Spleen (tissue), 11 donors: ENCODE measurements around the gene SPRN. TPM values are rescaled to one million over a fixed set of nuclear protein-coding genes. Genes with fewer than 3 reads are reported as not detected.

ENCODE experiments used
- DNase-seq: peaks from one replicate; pipeline ENCODE4 v3.0.0-alpha.2; 2020
- H3K27ac ChIP-seq, 8 donors: fragments of 200-600 bp; sonication (generic) in 7 of 8; 1 replicate in 4 of 8; 2 replicates in 4 of 8; pipeline versions ENCODE4 v1.5.0 to v1.8.0; 2016 to 2021; ENCODE audit warnings: inconsistent platforms in 4 of 8, mild to moderate bottlenecking in 4 of 8, moderate library complexity in 1 of 8
- H3K27me3 ChIP-seq, 7 donors: fragments of 200-600 bp; sonication (generic) in 6 of 7; replicated peaks in 1 of 7; 1 replicate in 4 of 7; 2 replicates in 3 of 7; pipeline versions ENCODE4 v1.5.0 to v1.8.0; 2016 to 2021; ENCODE audit warnings: inconsistent platforms in 3 of 7, mild to moderate bottlenecking in 1 of 7
- H3K36me3 ChIP-seq, 6 donors: fragments of 200-600 bp; sonication (generic) in 5 of 6; 1 replicate in 4 of 6; 2 replicates in 2 of 6; pipeline versions ENCODE4 v1.5.0 to v1.8.0; 2016 to 2021; ENCODE audit warnings: inconsistent platforms in 2 of 6
- H3K4me1 ChIP-seq, 6 donors: fragments of 200-600 bp; sonication (generic) in 5 of 6; 1 replicate in 3 of 6; 2 replicates in 3 of 6; pipeline versions ENCODE4 v1.5.0 to v1.8.0; 2016 to 2021; ENCODE audit warnings: inconsistent platforms in 3 of 6
- H3K4me3 ChIP-seq, 8 donors: fragments of 200-600 bp; sonication (generic) in 7 of 8; 1 replicate in 4 of 8; 2 replicates in 4 of 8; pipeline versions ENCODE4 v1.5.0 to v1.8.0; 2016 to 2021; ENCODE audit warnings: inconsistent platforms in 4 of 8, mild to moderate bottlenecking in 4 of 8, moderate library complexity in 2 of 8
- H3K9me3 ChIP-seq, 8 donors: fragments of 200-600 bp; sonication (generic) in 7 of 8; 1 replicate in 4 of 8; 2 replicates in 4 of 8; pipeline versions ENCODE4 v1.5.0 to v1.8.0; 2016 to 2021; ENCODE audit warnings: inconsistent platforms in 4 of 8
- POLR2A ChIP-seq, 3 donors: fragments of 450-650 bp; IDR thresholded peaks; one replicate each; pipeline ENCODE4 v1.5.1; 2017; ENCODE audit warnings: antibody characterized with exemption in 3 of 3, mild to moderate bottlenecking in 1 of 3
- POLR2AphosphoS5 ChIP-seq, 3 donors: sonication (generic); formaldehyde crosslinking; IDR thresholded peaks; one replicate each; pipeline ENCODE4 v1.5.1; 2017; ENCODE audit warnings: antibody characterized with exemption in 3 of 3
- WGBS, 5 donors: extraction: QIAGEN DNeasy Blood & Tissue Kit in 3 of 5; methylation state at CpG; one replicate each; pipeline versions ENCODE4 v1.1.5 to v1.1.7; 2013 to 2018; 5-methylcytosine and 5-hydroxymethylcytosine counted together
- intact Hi-C: fragments of 100-400 bp; cut with DNase I; formaldehyde crosslinking; loops from one replicate; pipeline ENCODE4 v1.15.0; 2023; ENCODE audit warnings: low total_unique reads
- polyA plus RNA-seq, 3 donors: library from polyadenylated mRNA; stranded (reverse); fragments of 200-250 nt; gene quantifications; one replicate each; pipeline ENCODE4 v1.2.1, GENCODE V29; 2013
- total RNA-seq, 7 donors: library from RNA; depleted of rRNA in 3 of 7; stranded (reverse); fragments of >200 nt in 3 of 7; fragmentation: NEBNext Ultra II Directional in 4 of 7; extraction: Animal tissue kit (Norgen Biotek cat#: 25700) in 4 of 7; gene quantifications; one replicate each; pipeline versions ENCODE4 v1.1.0 to v1.2.1, GENCODE V29; 2016 to 2021
- TF ChIP-seq, protein P1 (sequence below), 11 experiments: fragments of 200-600 bp in 7 of 11; fragments of 450-650 bp in 4 of 11; sonication (generic) in 4 of 11; IDR thresholded peaks in 8 of 11; conservative IDR thresholded peaks in 3 of 11; 1 replicate in 7 of 11; 2 replicates in 4 of 11; pipeline versions ENCODE4 v1.4.0 to v1.8.0; 2016 to 2021; ENCODE audit warnings: antibody characterized with exemption in 11 of 11, inconsistent platforms in 4 of 11, mild to moderate bottlenecking in 1 of 11
- donor health status: healthy with polysubstance abuse.
- donor health status: DM: no; HTN: no; CAD: no; lungs with moderate emphysema.
- donor health status: DM: no; HTN: no; CAD: no.
- donor health status: Bipolar disorder and iron deficiency.
- donor health status: healthy.
- donor health status: DM: no; HTN: no; CAD: no.
- donor health status: DM: yes; HTN: yes; CAD: no.

The SPRN gene
- total and polyA plus RNA-seq, 10 donors = 0.14 to 0.58 (median 0.21) TPM; not detected in 4

DNA sequence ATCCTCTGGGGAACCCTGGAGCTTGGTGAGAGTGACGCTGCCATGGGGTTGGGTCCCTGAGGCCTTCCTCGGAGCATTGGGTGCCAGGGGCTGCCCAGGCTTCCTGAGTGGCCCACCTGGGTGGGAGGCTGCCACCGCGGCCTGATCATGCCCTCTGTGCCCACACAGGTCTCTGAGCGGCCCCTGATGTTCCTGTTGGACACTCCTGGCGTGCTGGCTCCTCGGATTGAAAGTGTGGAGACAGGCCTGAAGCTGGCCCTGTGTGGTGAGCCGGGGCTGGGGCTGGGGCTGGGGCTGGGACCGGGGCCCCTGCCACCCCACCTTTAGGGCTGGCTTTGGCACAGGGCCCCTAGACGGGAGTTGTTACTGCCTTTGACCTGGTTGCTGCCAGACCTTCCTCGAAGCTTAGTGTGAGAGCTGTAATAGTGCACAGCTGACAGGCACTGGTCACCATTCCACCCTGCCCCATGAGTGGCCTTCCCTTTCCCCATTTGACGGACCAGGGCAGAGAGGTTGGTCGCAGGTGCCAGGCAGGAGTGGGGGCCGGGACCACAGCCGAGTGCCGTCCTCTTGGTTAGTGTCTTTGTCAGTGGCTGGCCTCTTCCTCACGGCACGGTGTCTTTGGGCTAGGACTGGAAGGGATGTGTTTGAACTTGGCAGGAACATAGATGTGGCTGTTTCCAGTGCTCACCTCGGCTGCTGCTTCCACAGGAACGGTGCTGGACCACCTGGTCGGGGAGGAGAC, 22.3 kb downstream of the SPRN start:
- 94 to 98% (median 96%) methylated on average over 17 to 21 of the region's 21 CpGs for WGBS, 5 donors
- DNase-seq = peak; percentile 75
- H3K4me3 ChIP-seq = no peak overlapping the region
- peaks cover 14 to 50% (median 24%) of the 10 kb centered on the region in 6 donors for H3K4me1 ChIP-seq
- H3K36me3 ChIP-seq = peaks cover 0 to 93% (median 44%) of the 10 kb centered on the region in 6 donors
- no peak for TF ChIP-seq POLR2A (IDR thresholded peaks at IDR 0.05)
- TF ChIP-seq, protein P1, sequence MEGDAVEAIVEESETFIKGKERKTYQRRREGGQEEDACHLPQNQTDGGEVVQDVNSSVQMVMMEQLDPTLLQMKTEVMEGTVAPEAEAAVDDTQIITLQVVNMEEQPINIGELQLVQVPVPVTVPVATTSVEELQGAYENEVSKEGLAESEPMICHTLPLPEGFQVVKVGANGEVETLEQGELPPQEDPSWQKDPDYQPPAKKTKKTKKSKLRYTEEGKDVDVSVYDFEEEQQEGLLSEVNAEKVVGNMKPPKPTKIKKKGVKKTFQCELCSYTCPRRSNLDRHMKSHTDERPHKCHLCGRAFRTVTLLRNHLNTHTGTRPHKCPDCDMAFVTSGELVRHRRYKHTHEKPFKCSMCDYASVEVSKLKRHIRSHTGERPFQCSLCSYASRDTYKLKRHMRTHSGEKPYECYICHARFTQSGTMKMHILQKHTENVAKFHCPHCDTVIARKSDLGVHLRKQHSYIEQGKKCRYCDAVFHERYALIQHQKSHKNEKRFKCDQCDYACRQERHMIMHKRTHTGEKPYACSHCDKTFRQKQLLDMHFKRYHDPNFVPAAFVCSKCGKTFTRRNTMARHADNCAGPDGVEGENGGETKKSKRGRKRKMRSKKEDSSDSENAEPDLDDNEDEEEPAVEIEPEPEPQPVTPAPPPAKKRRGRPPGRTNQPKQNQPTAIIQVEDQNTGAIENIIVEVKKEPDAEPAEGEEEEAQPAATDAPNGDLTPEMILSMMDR (IDR thresholded peaks at IDR 0.05 in 8 of 11, conservative IDR thresholded peaks at IDR 0.05 in 3 of 11) = no peak
- no peak for TF ChIP-seq POLR2AphosphoS5 (IDR thresholded peaks at IDR 0.05)
- intact Hi-C loops = no loop called here
- H3K27ac ChIP-seq = peak overlapping the region in 6 of 8 donors; percentile 76 to 87 (median 82)
- H3K27me3 ChIP-seq = no peaks in the 10 kb centered on the region
- H3K9me3 ChIP-seq = no peaks in the 10 kb centered on the region

DNA sequence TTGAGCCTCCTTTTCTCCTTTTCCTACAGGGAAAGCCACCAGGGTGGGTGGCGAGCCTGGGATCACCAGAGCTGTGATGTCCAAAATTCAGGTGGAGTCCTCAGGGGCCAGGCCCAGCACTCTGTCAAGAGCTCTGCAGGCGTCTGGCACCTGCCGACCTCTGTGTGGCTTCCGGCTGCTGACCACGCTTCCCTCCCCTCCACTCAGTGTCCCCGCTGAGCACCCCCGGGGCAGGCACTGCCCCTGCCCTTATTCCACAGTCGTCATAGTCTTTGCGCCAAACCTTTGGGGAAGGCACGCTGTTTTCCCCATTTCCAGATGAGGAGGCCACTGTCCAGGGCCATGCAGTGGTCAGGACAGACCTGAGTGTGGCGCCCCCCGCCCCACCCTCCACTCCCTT, 22.9 kb downstream of the SPRN start:
- Histone ChIP-seq H3K4me3 (peak overlapping the region in 1 of 8 donors; percentile 36), H3K36me3 (peaks cover 0 to 93% (median 48%) of the 10 kb centered on the region in 6 donors), H3K4me1 (peaks cover 14 to 55% (median 24%) of the 10 kb centered on the region in 6 donors), H3K9me3 (no peaks in the 10 kb centered on the region), H3K27ac (peak overlapping the region; percentile 67 to 87 (median 79)), H3K27me3 (no peaks in the 10 kb centered on the region)
- 82 to 94% (median 90%) methylated on average over 12 of the region's 12 CpGs for WGBS, 5 donors
- TF ChIP-seq, protein P1 (IDR thresholded peaks at IDR 0.05 in 8 of 11, conservative IDR thresholded peaks at IDR 0.05 in 3 of 11) = no peak
- intact Hi-C loops = no loop called here
- DNase-seq = peak; percentile 76

DNA sequence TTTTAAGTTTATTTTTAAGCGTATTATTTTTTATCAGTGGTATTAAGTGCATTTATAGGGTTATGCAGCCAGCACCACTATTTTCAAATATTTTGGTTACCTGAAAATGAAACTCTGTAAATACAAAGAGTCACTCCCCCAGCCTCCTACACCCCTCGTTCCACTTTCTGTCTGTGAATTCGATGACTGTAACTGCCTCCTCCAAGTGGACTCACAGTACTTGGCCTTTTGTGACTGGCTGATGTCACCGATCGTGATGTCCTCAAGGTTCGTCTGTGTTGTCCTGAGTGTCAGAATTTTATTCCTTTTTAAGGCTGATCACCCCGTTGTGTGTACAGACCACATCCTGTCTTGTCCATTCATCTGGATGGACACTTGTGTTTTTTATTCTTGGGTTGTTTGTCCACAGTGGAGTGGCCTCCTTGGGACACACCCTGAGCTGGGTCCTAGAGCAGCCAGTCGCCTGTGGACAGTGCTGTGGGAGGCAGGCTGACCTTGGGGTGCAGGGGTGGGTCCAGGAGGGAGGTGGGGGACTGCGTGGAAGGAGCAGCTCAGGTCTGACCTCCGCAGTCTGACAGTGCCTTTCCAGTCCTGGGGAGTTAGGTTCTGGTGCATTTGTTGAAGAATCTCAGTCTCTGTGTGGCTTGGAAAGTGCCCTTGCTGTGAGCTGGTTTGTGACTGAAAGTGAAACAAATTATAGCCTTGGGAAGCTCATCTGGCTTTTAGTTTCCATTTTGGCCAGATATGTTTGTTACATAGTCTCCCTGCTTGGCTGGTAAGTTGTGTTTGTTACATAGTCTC, 23.6 kb downstream of the SPRN start:
- H3K4me1 ChIP-seq = peaks cover 14 to 56% (median 27%) of the 10 kb centered on the region in 6 donors
- no peaks in the 10 kb centered on the region for H3K27me3 ChIP-seq
- peak; percentile 79 for DNase-seq
- H3K9me3 ChIP-seq = no peaks in the 10 kb centered on the region
- no peak for TF ChIP-seq POLR2A (IDR thresholded peaks at IDR 0.05)
- peak; percentile 21 to 46 (median 36) for TF ChIP-seq POLR2AphosphoS5 (IDR thresholded peaks at IDR 0.05)
- peak overlapping the region; percentile 67 to 87 (median 79) for H3K27ac ChIP-seq
- H3K36me3 ChIP-seq = peaks cover 0 to 93% (median 54%) of the 10 kb centered on the region in 6 donors
- intact Hi-C loops = no loop called here
- 54 to 66% (median 60%) methylated on average over 10 of the region's 10 CpGs for WGBS, 5 donors
- peak overlapping the region in 2 of 8 donors; percentile 7 to 36 for H3K4me3 ChIP-seq

DNA sequence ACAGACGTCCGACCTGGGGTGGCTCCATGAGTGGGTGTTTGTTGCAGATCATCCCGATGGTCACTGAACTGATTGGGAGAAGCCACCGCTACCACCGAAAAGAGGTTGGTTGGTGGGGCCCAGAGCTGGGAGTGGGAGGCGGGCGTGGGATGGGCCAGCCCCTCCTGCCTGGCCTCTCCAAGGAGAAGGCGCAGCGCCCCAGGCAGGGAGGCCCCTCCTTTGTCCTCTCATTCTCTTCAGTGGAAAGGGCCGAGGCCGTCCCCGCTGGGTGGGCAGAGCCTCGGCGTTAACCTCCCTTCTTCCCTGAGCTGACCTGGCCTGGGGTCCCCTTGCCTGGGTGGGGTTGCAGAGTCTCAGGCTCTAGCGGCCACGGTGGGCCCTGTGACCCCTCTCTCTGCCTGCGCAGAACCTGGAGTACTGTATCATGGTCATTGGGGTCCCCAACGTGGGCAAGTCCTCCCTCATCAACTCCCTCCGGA, 25.3 kb downstream of the SPRN start:
- peak; percentile 71 for DNase-seq
- H3K27ac ChIP-seq = peak overlapping the region in 1 of 8 donors; percentile 20
- no peaks in the 10 kb centered on the region for H3K27me3 ChIP-seq
- no peaks in the 10 kb centered on the region for H3K9me3 ChIP-seq
- 93 to 98% (median 97%) methylated on average over 13 to 19 of the region's 19 CpGs for WGBS, 5 donors
- H3K36me3 ChIP-seq = peaks cover 0 to 78% (median 53%) of the 10 kb centered on the region in 6 donors
- TF ChIP-seq, protein P1 (IDR thresholded peaks at IDR 0.05 in 8 of 11, conservative IDR thresholded peaks at IDR 0.05 in 3 of 11) = no peak
- TF ChIP-seq POLR2AphosphoS5 (IDR thresholded peaks at IDR 0.05) = peak in 1 of 3 donors; percentile 22
- no peak for TF ChIP-seq POLR2A (IDR thresholded peaks at IDR 0.05)
- H3K4me1 ChIP-seq = peaks cover 24 to 61% (median 37%) of the 10 kb centered on the region in 6 donors
- H3K4me3 ChIP-seq = no peak overlapping the region
- intact Hi-C loops = no loop called here
